IMR-90 (cell line): Measurements from ENCODE around the gene GRB2. TPM values are rescaled to one million over a fixed set of nuclear protein-coding genes. Genes with fewer than 3 reads are reported as not detected.

ENCODE experiments used
- ATAC-seq: fragments of 200-7000 bp; cut with Tn5 transposase; 2 replicates; pipeline ENCODE4 v1.9.1; 2020; ENCODE audit warnings: low read depth, mild to moderate bottlenecking, moderate library complexity
- BruUV-seq: library from RNA; stranded (reverse); fragments of 400-500 nt; replicated peaks from 2 replicates; lab custom pipeline; 2021; lab: Mats Ljungman, UMichigan
- CTCF ChIA-PET: fragments of 300-600 bp; formaldehyde crosslinking; extraction: SDS; loops from one replicate; lab custom pipeline; 2021; ENCODE audit warnings: antibody characterized with exemption; lab: Yijun Ruan, JAX
- POLR2A ChIA-PET: fragments of 300-600 bp; sonication (Branson Sonifier 250); formaldehyde crosslinking; loops from one replicate; lab custom pipeline; 2022; ENCODE audit warnings: antibody characterized with exemption; ENCODE audit not compliant: unreplicated experiment; lab: Charles Lee
- DNase-seq: peaks from one replicate; pipeline ENCODE4 v3.0.0; 2013
- H2AFZ ChIP-seq: replicated peaks from 2 replicates; pipeline ENCODE3; 2013; ENCODE audit warnings: low read length, mild to moderate bottlenecking; ENCODE audit not compliant: poor library complexity
- H2AK5ac ChIP-seq: 2 replicates; pipeline ENCODE4 v1.6.1; 2013; ENCODE audit warnings: low read depth, low read length, inconsistent platforms
- H2AK9ac ChIP-seq: replicated peaks from 2 replicates; pipeline ENCODE3; 2013; ENCODE audit warnings: mild to moderate bottlenecking, low read depth, low read length, moderate library complexity; ENCODE audit not compliant: poor library complexity
- H2BK120ac ChIP-seq: 2 replicates; pipeline ENCODE4 v1.6.1; 2013; ENCODE audit warnings: low read depth, low read length, inconsistent platforms
- H2BK15ac ChIP-seq: 3 replicates; pipeline ENCODE4 v1.6.1; 2013; ENCODE audit warnings: low read depth, low read length, inconsistent platforms
- H2BK20ac ChIP-seq: 2 replicates; pipeline ENCODE4 v1.6.1; 2013; ENCODE audit warnings: low read depth, mild to moderate bottlenecking, inconsistent platforms, low read length, moderate library complexity
- H2BK5ac ChIP-seq: 2 replicates; pipeline ENCODE4 v1.6.1; 2013; ENCODE audit warnings: mild to moderate bottlenecking, low read depth, low read length, inconsistent platforms; ENCODE audit not compliant: poor library complexity, severe bottlenecking
- H3K14ac ChIP-seq: replicated peaks from 2 replicates; pipeline ENCODE4 v1.6.1; 2013; ENCODE audit warnings: low read depth, low read length, inconsistent platforms
- H3K18ac ChIP-seq: 2 replicates; pipeline ENCODE4 v1.6.1; 2013; ENCODE audit warnings: low read depth, low read length, control low read depth
- H3K23ac ChIP-seq: 2 replicates; pipeline ENCODE4 v1.6.1; 2013; ENCODE audit warnings: low read depth, low read length, inconsistent platforms
- H3K27ac ChIP-seq: 2 replicates; pipeline ENCODE4 v1.5.1; 2013; ENCODE audit warnings: mild to moderate bottlenecking, control low read depth, low read length; ENCODE audit not compliant: insufficient read depth
- H3K27me3 ChIP-seq: 2 replicates; pipeline ENCODE4 v1.6.1; 2013; ENCODE audit warnings: low read length; ENCODE audit not compliant: control insufficient read depth, insufficient read depth
- H3K36me3 ChIP-seq: 2 replicates; pipeline ENCODE4 v1.6.1; 2013; ENCODE audit warnings: low read length, mixed read lengths; ENCODE audit not compliant: control insufficient read depth, insufficient read depth
- H3K4ac ChIP-seq: 2 replicates; pipeline ENCODE4 v1.6.1; 2013; ENCODE audit warnings: low read depth, low read length, inconsistent platforms
- H3K4me1 ChIP-seq: 2 replicates; pipeline ENCODE4 v1.6.1; 2013; ENCODE audit warnings: low read length, mixed read lengths; ENCODE audit not compliant: control insufficient read depth, insufficient read depth
- H3K4me2 ChIP-seq: 2 replicates; pipeline ENCODE4 v1.6.1; 2013; ENCODE audit warnings: low read depth, mild to moderate bottlenecking, control low read depth, low read length, moderate library complexity
- H3K4me3 ChIP-seq: 2 replicates; pipeline ENCODE4 v1.5.1; 2013; ENCODE audit warnings: low read depth, mild to moderate bottlenecking, control low read depth, low read length, moderate library complexity; ENCODE audit not compliant: insufficient read depth
- H3K56ac ChIP-seq: 2 replicates; pipeline ENCODE4 v1.6.1; 2013; ENCODE audit warnings: low read length, inconsistent platforms; ENCODE audit not compliant: insufficient read depth; ENCODE audit errors: extremely low read depth
- H3K79me1 ChIP-seq, 2 experiments: 2 replicates each; pipeline ENCODE4 v1.6.1; 2013; ENCODE audit warnings: low read length in 2 of 2, inconsistent platforms in 1 of 2, low read depth in 1 of 2
- H3K9ac ChIP-seq: 2 replicates; pipeline ENCODE4 v1.6.1; 2013; ENCODE audit warnings: low read depth, low read length, control low read depth
- H3K9me1 ChIP-seq: 2 replicates; pipeline ENCODE4 v1.6.1; 2013; ENCODE audit warnings: low read length, inconsistent platforms; ENCODE audit not compliant: insufficient read depth
- H3K9me3 ChIP-seq: 2 replicates; pipeline ENCODE4 v1.6.1; 2013; ENCODE audit warnings: low read length; ENCODE audit not compliant: control insufficient read depth, insufficient read depth
- H4K20me1 ChIP-seq: 2 replicates; pipeline ENCODE4 v1.6.1; 2013; ENCODE audit warnings: low read length, inconsistent platforms; ENCODE audit not compliant: insufficient read depth
- H4K5ac ChIP-seq: 2 replicates; pipeline ENCODE4 v1.6.1; 2013; ENCODE audit warnings: mild to moderate bottlenecking, low read depth, low read length, control low read depth
- H4K8ac ChIP-seq, 2 experiments: 2 replicates each; pipeline ENCODE4 v1.6.1; 2013; ENCODE audit warnings: low read depth in 2 of 2, low read length in 2 of 2, control low read depth in 1 of 2, inconsistent platforms in 1 of 2
- H4K91ac ChIP-seq: 2 replicates; pipeline ENCODE4 v1.6.1; 2013; ENCODE audit warnings: low read depth, low read length, inconsistent platforms; ENCODE audit not compliant: insufficient read depth
- BHLHE40 ChIP-seq: fragments of 150-350 bp; IDR thresholded peaks from 2 replicates; pipeline ENCODE4 v1.6.1; 2016; ENCODE audit warnings: mild to moderate bottlenecking, low read depth, low read length
- CEBPB ChIP-seq: IDR thresholded peaks from 2 replicates; pipeline ENCODE4 v1.6.1; 2012; ENCODE audit warnings: low read depth, low read length, improper control_type of control experiment
- CTCF ChIP-seq: conservative IDR thresholded peaks from 2 replicates; pipeline ENCODE4 v1.5.1; 2012; ENCODE audit warnings: mild to moderate bottlenecking, low read depth, low read length, improper control_type of control experiment
- FOS ChIP-seq: fragments of 150-350 bp; IDR thresholded peaks from 2 replicates; pipeline ENCODE4 v1.6.1; 2016; ENCODE audit warnings: low read depth, low read length
- MAZ ChIP-seq: IDR thresholded peaks from 2 replicates; pipeline ENCODE4 v1.6.1; 2012; ENCODE audit warnings: low read depth, mild to moderate bottlenecking, low read length, improper control_type of control experiment, moderate library complexity, borderline replicate concordance
- NFE2L2 ChIP-seq: fragments of 150-350 bp; IDR thresholded peaks from 2 replicates; pipeline ENCODE4 v1.6.1; 2016; ENCODE audit warnings: low read depth, mild to moderate bottlenecking, low read length
- POLR2A ChIP-seq: IDR thresholded peaks from 2 replicates; pipeline ENCODE4 v1.6.1; 2012; ENCODE audit warnings: mild to moderate bottlenecking, low read depth, low read length
- RAD21 ChIP-seq: IDR thresholded peaks from 2 replicates; pipeline ENCODE4 v1.6.1; 2012; ENCODE audit warnings: low read length, improper control_type of control experiment
- RCOR1 ChIP-seq: IDR thresholded peaks from 2 replicates; pipeline ENCODE4 v1.6.1; 2012; ENCODE audit warnings: mild to moderate bottlenecking, low read length, improper control_type of control experiment; ENCODE audit not compliant: insufficient replicate concordance
- WGBS, 2 experiments: methylation state at CpG; one replicate each; pipeline versions ENCODE4 v1.1.5 to v1.1.7; 2013; ENCODE audit warnings: missing lambda C conversion rate in 2 of 2; ENCODE audit not compliant: insufficient read length in 1 of 2; ENCODE audit errors: extremely low coverage in 2 of 2; 5-methylcytosine and 5-hydroxymethylcytosine counted together
- dilution Hi-C: fragments of 300-500 bp; cut with HindIII; formaldehyde crosslinking; loops from one replicate; pipeline ENCODE4 v1.14.3; 2018; ENCODE audit warnings: low sequenced_read_pairs; ENCODE audit not compliant: unreplicated experiment
- in situ Hi-C: fragments of 300-500 bp; cut with MboI; formaldehyde crosslinking; loops from 3 replicates; pipeline ENCODE4 v1.14.3; 2019; ENCODE audit warnings: low sequenced_read_pairs, inconsistent platforms, mixed read lengths
- intact Hi-C: fragments of 100-400 bp; cut with micrococcal nuclease; formaldehyde crosslinking; loops from 2 replicates; pipeline ENCODE4 v1.10.0; 2022
- polyA plus RNA-seq, 3 experiments: library from polyadenylated mRNA; depleted of rRNA; stranded (reverse); fragments of >200 nt; gene quantifications; 2 replicates each; pipeline ENCODE4 v1.2.3, GENCODE V29; 2012; ENCODE audit warnings: low replicate concordance in 1 of 3
- total RNA-seq: library from RNA; depleted of rRNA; stranded (reverse); fragments of >200 nt; gene quantifications from 2 replicates; pipeline ENCODE4 v1.2.3, GENCODE V29; 2012

GRB2 gene
- total and polyA plus RNA-seq, 2 of the 4 experiments (the other 2 are of a cell fraction): 49.3 to 62.1 TPM

- peak overlapping the region; percentile 86 for H3K4ac ChIP-seq
- H2AFZ ChIP-seq: peak overlapping the region; percentile 94
- POLR2A ChIA-PET: interaction anchor here (0.8 to 1.4 kb wide), 2 partner anchors 103 to 117 kb away, joined by 3 to 5 read pairs; no protein-coding TSS in a partner anchor
- DNase-seq (peak; percentile 60), ATAC-seq (peak; percentile 6)
- H3K27ac ChIP-seq: peak overlapping the region; percentile 73
- 0 out of 2 replicates have a peak overlapping the region, but pooled peaks have one; percentile 14 for H2AK5ac ChIP-seq
- H4K5ac ChIP-seq: peak overlapping the region; percentile 51
- peak overlapping the region; percentile 78; the same call in 2 of the 3 replicates for H2BK15ac ChIP-seq
- peak overlapping the region; percentile 57 to 96 for H4K8ac ChIP-seq
- no peaks in the 10 kb centered on the region for H4K20me1 ChIP-seq
- H3K14ac ChIP-seq: peak overlapping the region; percentile 90
- H2BK120ac ChIP-seq: peak overlapping the region; percentile 81
- H3K9me3 ChIP-seq: no peaks in the 10 kb centered on the region
- dilution Hi-C loops (no loop called here), in situ Hi-C loops (no loop called here), intact Hi-C loops (loop anchor here (1.0 kb wide), 1 partner anchor 114 kb away; no protein-coding TSS in a partner anchor)
- peak overlapping the region; percentile 67 for H3K9ac ChIP-seq
- H2AK9ac ChIP-seq: no peak overlapping the region
- no peaks in the 10 kb centered on the region for H3K4me1 ChIP-seq
- peaks cover 4% of the 10 kb centered on the region; the same call in 1 of the 2 replicates for H3K9me1 ChIP-seq
- H3K4me2 ChIP-seq: peak overlapping the region; percentile 64
- peak overlapping the region; percentile 88 for H2BK5ac ChIP-seq
- H3K27me3 ChIP-seq: no peaks in the 10 kb centered on the region
- peak overlapping the region; percentile 78 for H4K91ac ChIP-seq
- no CpG with 5 or more reads among the region's 26 CpGs for WGBS, 2 experiments
- peak overlapping the region; percentile 65 for H3K4me3 ChIP-seq
- BruUV-seq: no TSS peak
- H3K23ac ChIP-seq: peak overlapping the region; percentile 81
- peak overlapping the region; percentile 41; the same call in 1 of the 2 replicates for H2BK20ac ChIP-seq
- CTCF ChIA-PET: interaction anchor here (0.6 to 1.7 kb wide), 7 partner anchors 10 to 122 kb away, joined by 3 to 15 read pairs (median 4); partner anchors contain the start of genes GRB2 and MIF4GD
- H3K79me1 ChIP-seq: peaks cover 0 to 13% of the 10 kb centered on the region in 2 experiments; a peak in 1 of 4 replicates
- H3K36me3 ChIP-seq: peaks cover 3% of the 10 kb centered on the region; the same call in 1 of the 2 replicates
- peak overlapping the region; percentile 63 for H3K18ac ChIP-seq
- TF ChIP-seq BHLHE40: peak; percentile 40
- TF ChIP-seq FOS: peak; percentile 76
- no peak for TF ChIP-seq POLR2A
- TF ChIP-seq CTCF: peak; percentile 37
- no peak for TF ChIP-seq CEBPB
- no peak for TF ChIP-seq RCOR1
- TF ChIP-seq NFE2L2: no peak
- TF ChIP-seq RAD21: peak; percentile 28; the same call in 1 of the 2 replicates
- TF ChIP-seq MAZ: no peak
- H3K56ac ChIP-seq: peak overlapping the region; percentile 84
Observed at GRCh38 chr17:75289832-75290337, 115.6 kb downstream of the GRB2 start.
